ENCODE results near the gene CCM2. TPM values are rescaled to one million over a fixed set of nuclear protein-coding genes. Genes with fewer than 3 reads are reported as not detected.

Gene CCM2
- total and polyA plus RNA-seq, 7 donors = 33.3 to 110 (median 49.9) TPM

DNA sequence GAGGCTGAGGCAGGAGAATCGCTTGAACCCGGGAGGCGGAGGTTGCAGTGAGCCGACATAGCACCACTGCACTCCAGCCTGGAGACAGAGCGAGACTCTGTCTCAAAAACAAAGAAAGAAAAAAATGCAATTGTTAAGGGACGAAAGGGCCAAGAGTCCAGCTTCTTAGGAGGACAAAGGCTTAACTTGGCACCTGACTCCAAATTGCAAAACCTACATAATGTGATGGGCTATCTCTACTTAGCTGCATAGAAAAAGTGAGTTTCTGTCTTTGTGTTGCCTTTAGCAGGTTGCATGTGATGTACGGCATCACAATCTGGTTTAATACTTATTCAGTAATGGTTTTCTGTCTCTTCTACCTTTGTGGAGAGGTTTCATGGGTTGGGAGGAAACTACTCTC is 12.5 kb upstream of the CCM2 start:
- Histone ChIP-seq H3K27ac (peak overlapping the region; percentile 96), H3K9me3 (no peaks in the 10 kb centered on the region), H3K4me3 (peak overlapping the region; percentile 92), H3K36me3 (ENCODE audit: insufficient read depth in 1 of 2, low read depth in 1 of 2) (peaks cover 8 to 34% of the 10 kb centered on the region in 2 donors), H3K27me3 (ENCODE audit: insufficient read depth in 3 of 3, low read length in 2 of 3) (no peaks in the 10 kb centered on the region), H3K4me1 (peaks cover 20% of the 10 kb centered on the region)
- intact Hi-C loops (cut with DNase I) = loop anchor here (5.0 kb wide), 1 partner anchor 125 kb away; the partner anchor contains the start of gene TBRG4 (in 2 of the 2)
- no peak for ATAC-seq
- TF ChIP-seq, protein P1, sequence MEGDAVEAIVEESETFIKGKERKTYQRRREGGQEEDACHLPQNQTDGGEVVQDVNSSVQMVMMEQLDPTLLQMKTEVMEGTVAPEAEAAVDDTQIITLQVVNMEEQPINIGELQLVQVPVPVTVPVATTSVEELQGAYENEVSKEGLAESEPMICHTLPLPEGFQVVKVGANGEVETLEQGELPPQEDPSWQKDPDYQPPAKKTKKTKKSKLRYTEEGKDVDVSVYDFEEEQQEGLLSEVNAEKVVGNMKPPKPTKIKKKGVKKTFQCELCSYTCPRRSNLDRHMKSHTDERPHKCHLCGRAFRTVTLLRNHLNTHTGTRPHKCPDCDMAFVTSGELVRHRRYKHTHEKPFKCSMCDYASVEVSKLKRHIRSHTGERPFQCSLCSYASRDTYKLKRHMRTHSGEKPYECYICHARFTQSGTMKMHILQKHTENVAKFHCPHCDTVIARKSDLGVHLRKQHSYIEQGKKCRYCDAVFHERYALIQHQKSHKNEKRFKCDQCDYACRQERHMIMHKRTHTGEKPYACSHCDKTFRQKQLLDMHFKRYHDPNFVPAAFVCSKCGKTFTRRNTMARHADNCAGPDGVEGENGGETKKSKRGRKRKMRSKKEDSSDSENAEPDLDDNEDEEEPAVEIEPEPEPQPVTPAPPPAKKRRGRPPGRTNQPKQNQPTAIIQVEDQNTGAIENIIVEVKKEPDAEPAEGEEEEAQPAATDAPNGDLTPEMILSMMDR (IDR thresholded peaks at IDR 0.05) = no peak
- WGBS, 3 donors = 88 to 92% (median 91%) methylated on average over 7 of the region's 7 CpGs
- no peak for DNase-seq

DNA sequence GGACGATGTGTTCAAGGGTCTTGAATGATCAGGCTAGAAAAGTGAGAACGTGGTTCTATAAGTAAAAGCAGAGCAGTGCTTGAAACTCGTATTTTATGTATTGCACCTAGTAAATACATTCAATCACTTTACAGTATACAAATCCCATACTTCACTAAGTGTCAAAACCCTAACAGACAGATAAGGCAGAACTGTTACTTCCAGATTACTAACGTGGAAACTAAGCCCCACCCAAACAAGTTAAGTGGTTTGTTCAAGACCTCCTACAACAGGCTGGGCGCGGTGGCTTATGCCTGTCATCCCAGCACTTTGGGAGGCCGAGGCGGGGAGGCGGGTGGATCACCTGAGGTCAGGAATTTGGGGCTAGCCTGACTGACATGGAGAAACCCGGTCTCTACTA is 12.0 kb upstream of the CCM2 start:
- ATAC-seq (no peak), DNase-seq (no peak)
- Histone ChIP-seq H3K4me1 (peaks cover 20% of the 10 kb centered on the region), H3K9me3 (no peaks in the 10 kb centered on the region), H3K27ac (no peak overlapping the region), H3K36me3 (ENCODE audit: insufficient read depth in 1 of 2, low read depth in 1 of 2) (peaks cover 8 to 28% of the 10 kb centered on the region in 2 donors), H3K27me3 (ENCODE audit: insufficient read depth in 3 of 3, low read length in 2 of 3) (no peaks in the 10 kb centered on the region), H3K4me3 (no peak overlapping the region)
- intact Hi-C loops (cut with DNase I) = loop anchor here (5.0 kb wide), 1 partner anchor 124 kb away; the partner anchor contains the start of gene TBRG4 (in 2 of the 2)
- 83 to 88% (median 85%) methylated on average over 10 of the region's 10 CpGs for WGBS, 3 donors
- TF ChIP-seq, protein P1 (IDR thresholded peaks at IDR 0.05) = no peak

DNA sequence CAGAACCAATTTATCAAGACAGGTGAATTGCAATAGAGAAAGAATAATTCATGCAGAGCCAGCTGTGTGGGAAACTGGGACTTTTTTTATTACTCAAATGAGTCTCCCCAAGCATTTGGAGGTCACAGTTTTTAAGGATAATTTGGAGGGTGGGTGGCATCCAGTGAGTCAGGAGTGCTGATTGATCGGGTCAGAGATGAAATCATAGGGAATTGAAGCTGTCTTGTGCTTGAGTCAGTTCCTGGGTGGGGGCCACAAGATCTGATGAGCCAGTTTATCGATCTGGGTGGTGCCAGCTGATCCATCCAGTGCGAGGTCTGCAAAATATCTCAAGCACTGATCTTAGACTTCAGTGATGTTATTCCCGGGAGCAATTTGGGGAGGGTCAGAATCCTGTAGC is 11.3 kb upstream of the CCM2 start:
- Histone ChIP-seq H3K36me3 (ENCODE audit: insufficient read depth in 1 of 2, low read depth in 1 of 2) (peaks cover 6 to 21% of the 10 kb centered on the region in 2 donors), H3K9me3 (no peaks in the 10 kb centered on the region), H3K27ac (no peak overlapping the region), H3K4me3 (no peak overlapping the region), H3K4me1 (peaks cover 20% of the 10 kb centered on the region), H3K27me3 (ENCODE audit: insufficient read depth in 3 of 3, low read length in 2 of 3) (no peaks in the 10 kb centered on the region)
- ATAC-seq = no peak
- TF ChIP-seq, protein P1 (IDR thresholded peaks at IDR 0.05) = no peak
- intact Hi-C loops (cut with DNase I) = loop anchor here (5.0 kb wide), 1 partner anchor 124 kb away; the partner anchor contains the start of gene TBRG4 (in 2 of the 2)
- 78 to 86% (median 79%) methylated on average over 4 of the region's 4 CpGs for WGBS, 3 donors
- no peak for DNase-seq

DNA sequence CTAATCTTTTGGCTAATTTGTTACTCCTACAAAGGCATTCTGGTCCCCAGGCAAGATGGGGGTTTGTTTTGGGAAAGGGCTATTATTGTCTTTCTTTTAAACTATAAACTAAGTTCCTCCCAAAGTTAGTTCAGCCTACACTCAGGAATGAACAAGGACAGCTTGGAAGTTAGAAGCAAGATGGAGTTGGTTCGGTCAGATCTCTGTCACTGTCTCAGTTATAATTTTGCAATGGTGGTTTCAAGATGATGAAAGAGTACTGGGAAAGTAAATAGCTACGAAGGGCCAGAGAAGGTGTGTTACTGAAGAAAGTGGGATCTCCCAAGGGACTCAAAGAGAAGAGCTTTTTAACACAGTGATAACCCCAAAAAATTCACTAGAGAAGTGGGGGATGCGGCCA is 10.9 kb upstream of the CCM2 start:
- Histone ChIP-seq H3K4me3 (no peak overlapping the region), H3K9me3 (no peaks in the 10 kb centered on the region), H3K27me3 (ENCODE audit: insufficient read depth in 3 of 3, low read length in 2 of 3) (no peaks in the 10 kb centered on the region), H3K36me3 (ENCODE audit: insufficient read depth in 1 of 2, low read depth in 1 of 2) (peaks cover 2 to 17% of the 10 kb centered on the region in 2 donors), H3K27ac (no peak overlapping the region), H3K4me1 (peaks cover 20% of the 10 kb centered on the region)
- WGBS, 3 donors = 93 to 96% (median 94%) methylated on average over 3 of the region's 3 CpGs
- intact Hi-C loops (cut with DNase I) = loop anchor here (5.0 kb wide), 1 partner anchor 123 kb away; the partner anchor contains the start of gene TBRG4 (in 2 of the 2)
- TF ChIP-seq, protein P1 (IDR thresholded peaks at IDR 0.05) = no peak
- DNase-seq (no peak), ATAC-seq (no peak)
